Measurements from ENCODE around the gene SLC12A6.

Gene SLC12A6

DNA sequence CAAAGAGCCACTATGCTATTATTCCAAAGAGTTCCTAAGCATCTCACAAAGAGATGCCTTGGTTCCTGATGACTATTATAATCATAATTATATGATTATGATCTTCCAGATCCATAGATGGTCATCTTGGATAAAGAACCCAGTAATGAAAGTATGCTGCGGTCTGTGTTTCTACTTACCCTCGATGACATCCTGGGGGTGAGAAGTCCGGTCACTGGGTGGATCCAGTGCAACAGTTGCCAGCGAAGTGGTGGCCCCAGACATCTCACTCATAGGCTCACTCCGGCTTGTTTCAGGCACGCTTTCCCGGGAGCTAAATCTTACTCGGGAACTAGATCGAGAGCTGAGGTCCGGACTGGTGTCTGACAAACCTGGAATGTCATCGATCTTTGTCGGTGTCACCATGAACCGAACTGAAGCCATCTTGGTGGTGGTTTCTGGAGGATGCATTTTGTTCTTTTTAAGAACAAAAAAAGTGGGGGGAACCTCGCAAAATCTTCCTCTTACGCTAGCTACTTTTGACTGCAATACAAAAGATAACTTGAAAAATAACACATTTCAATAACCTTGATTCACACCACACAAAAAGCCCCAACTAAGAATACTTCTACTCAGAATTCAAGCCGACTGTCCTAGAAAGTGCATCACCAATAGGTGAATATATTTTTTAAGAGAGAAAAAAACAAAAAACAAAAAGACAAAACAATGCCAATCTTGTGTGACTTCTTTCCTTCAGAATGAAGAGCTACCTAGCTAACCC, 1.2 kb downstream of the SLC12A6 start:
- peak overlapping the region; percentile 79 for H3K4me3 ChIP-seq (ENCODE audit: low read depth, low read length)
- no peaks in the 10 kb centered on the region for H3K9me3 ChIP-seq (ENCODE audit: control insufficient read depth, insufficient read depth, low read length)
- no peaks in the 10 kb centered on the region for H3K27me3 ChIP-seq (ENCODE audit: control insufficient read depth, insufficient read depth, low read length)
- peaks cover 2% of the 10 kb centered on the region for H3K4me1 ChIP-seq (ENCODE audit: control insufficient read depth, insufficient read depth, low read length)
- peaks cover 1% of the 10 kb centered on the region for H3K36me3 ChIP-seq (ENCODE audit: control insufficient read depth, insufficient read depth, low read length)
- no peak overlapping the region for H3K9ac ChIP-seq (ENCODE audit: low read depth, low read length)

DNA sequence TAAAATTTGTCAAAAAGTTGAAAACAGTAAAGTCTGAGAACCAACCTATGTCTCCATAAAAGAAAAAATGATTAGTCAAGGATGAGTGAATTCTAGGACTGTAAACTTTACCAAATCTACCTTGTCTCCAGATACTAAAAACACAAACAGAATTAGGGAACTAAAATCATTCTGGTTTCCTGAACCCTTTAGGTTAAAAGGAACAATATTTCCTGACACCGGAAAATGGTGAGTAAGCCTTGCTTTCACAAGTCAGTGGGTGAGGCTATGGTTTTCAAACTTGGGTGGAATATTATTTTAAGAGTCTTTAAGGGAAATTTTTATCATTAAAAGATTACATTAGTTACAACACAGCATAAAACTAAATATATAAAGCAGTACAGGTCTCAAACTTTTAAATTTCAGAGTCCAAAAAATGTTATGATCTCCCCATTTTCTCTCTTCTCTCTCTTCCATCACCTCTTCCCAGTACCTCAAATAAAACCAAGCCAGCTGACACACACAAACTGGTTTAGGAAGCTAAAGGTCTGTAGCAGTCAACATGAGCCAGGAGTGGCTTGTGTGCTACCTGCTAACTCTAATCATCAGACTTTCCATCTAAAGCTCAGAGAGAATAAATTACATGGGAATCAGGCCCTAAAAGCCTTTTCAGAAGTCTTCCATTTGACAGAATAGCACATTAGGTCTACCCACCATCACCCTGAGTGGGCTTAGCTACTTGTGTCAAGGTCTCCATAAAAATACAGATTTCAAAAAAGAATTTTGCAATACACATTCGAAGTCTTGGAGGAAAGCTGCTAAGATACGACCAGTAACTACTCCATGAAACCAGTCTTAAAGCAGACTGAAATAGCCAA, 2.2 kb downstream of the SLC12A6 start:
- H3K9ac ChIP-seq (ENCODE audit: low read depth, low read length) = no peak overlapping the region
- H3K27me3 ChIP-seq (ENCODE audit: control insufficient read depth, insufficient read depth, low read length) = no peaks in the 10 kb centered on the region
- H3K9me3 ChIP-seq (ENCODE audit: control insufficient read depth, insufficient read depth, low read length) = no peaks in the 10 kb centered on the region
- no peak overlapping the region for H3K4me3 ChIP-seq (ENCODE audit: low read depth, low read length)
- H3K36me3 ChIP-seq (ENCODE audit: control insufficient read depth, insufficient read depth, low read length) = no peaks in the 10 kb centered on the region
- H3K4me1 ChIP-seq (ENCODE audit: control insufficient read depth, insufficient read depth, low read length) = peaks cover 2% of the 10 kb centered on the region

DNA sequence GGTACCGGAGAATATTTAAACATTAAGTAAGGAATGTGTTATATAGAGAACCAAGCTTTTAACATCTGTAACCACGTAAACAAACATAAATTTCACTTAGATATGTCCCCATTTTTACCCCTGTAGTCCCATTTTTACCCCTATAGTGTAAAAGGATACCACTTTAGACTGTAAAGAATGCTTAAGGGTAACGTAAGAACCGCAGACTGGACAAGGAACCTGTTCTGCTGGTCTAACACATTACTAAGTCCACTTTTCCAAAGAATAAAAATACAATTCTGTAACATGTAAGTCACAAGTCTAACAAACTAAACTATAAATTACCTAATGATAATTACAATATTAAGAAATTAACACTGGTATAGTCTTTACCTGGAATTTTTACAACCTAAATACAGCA, 2.9 kb downstream of the SLC12A6 start:
- no peaks in the 10 kb centered on the region for H3K36me3 ChIP-seq (ENCODE audit: control insufficient read depth, insufficient read depth, low read length)
- peaks cover 2% of the 10 kb centered on the region for H3K4me1 ChIP-seq (ENCODE audit: control insufficient read depth, insufficient read depth, low read length)
- no peak overlapping the region for H3K9ac ChIP-seq (ENCODE audit: low read depth, low read length)
- no peak overlapping the region for H3K4me3 ChIP-seq (ENCODE audit: low read depth, low read length)
- H3K27me3 ChIP-seq (ENCODE audit: control insufficient read depth, insufficient read depth, low read length) = no peaks in the 10 kb centered on the region
- no peaks in the 10 kb centered on the region for H3K9me3 ChIP-seq (ENCODE audit: control insufficient read depth, insufficient read depth, low read length)

DNA sequence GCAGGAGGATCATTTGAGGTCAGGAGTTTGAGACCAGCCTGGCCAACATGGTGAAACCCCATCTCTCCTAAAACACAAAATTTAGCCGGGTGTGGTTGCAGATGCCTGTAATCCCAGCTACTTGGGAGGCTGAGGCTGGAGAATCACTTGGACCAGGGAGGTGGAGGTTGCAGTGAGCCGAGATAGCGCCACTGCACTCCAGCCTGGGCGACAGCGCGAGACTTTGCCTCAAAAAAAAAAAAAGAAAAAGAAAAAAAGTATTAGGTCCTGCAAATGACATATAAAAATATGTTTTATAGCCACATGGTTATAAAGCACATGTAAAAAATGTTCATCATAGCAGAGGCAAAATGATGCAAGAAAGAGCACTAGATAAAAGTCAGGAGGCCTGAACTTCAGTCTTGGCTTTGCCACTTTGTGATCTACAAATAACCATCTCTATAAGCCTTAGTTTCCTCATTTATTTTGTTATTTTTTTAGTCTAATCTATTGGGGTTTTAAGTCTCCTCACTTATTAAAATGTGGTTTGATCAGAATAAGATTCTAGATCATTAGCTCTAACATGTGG, 4.9 kb downstream of the SLC12A6 start:
- Histone ChIP-seq H3K9me3 (ENCODE audit: control insufficient read depth, insufficient read depth, low read length) (no peaks in the 10 kb centered on the region), H3K9ac (ENCODE audit: low read depth, low read length) (no peak overlapping the region), H3K4me3 (ENCODE audit: low read depth, low read length) (no peak overlapping the region), H3K36me3 (ENCODE audit: control insufficient read depth, insufficient read depth, low read length) (no peaks in the 10 kb centered on the region), H3K27me3 (ENCODE audit: control insufficient read depth, insufficient read depth, low read length) (no peaks in the 10 kb centered on the region), H3K4me1 (ENCODE audit: control insufficient read depth, insufficient read depth, low read length) (peaks cover 2% of the 10 kb centered on the region)

DNA sequence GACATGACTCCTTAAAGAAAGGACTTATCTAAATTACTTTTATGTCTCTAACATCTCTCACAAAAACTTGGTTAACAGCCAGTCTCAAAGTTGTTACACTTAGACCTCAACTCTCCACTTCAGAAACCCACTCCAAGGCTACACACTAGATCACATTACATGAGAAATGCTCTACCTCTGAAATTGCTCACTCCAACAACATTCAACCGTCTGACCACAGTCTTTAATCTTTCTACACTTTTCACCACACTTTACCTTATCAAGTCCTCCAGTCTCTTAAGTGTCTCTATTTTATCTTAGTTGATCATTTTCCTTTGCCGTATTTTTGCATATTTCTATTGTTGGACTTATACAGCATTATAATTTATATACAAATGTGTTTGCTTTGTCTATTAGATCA, 5.8 kb downstream of the SLC12A6 start:
- H3K4me1 ChIP-seq (ENCODE audit: control insufficient read depth, insufficient read depth, low read length) = no peaks in the 10 kb centered on the region
- no peaks in the 10 kb centered on the region for H3K9me3 ChIP-seq (ENCODE audit: control insufficient read depth, insufficient read depth, low read length)
- H3K36me3 ChIP-seq (ENCODE audit: control insufficient read depth, insufficient read depth, low read length) = no peaks in the 10 kb centered on the region
- H3K9ac ChIP-seq (ENCODE audit: low read depth, low read length) = no peak overlapping the region
- H3K4me3 ChIP-seq (ENCODE audit: low read depth, low read length) = no peak overlapping the region
- no peaks in the 10 kb centered on the region for H3K27me3 ChIP-seq (ENCODE audit: control insufficient read depth, insufficient read depth, low read length)

DNA sequence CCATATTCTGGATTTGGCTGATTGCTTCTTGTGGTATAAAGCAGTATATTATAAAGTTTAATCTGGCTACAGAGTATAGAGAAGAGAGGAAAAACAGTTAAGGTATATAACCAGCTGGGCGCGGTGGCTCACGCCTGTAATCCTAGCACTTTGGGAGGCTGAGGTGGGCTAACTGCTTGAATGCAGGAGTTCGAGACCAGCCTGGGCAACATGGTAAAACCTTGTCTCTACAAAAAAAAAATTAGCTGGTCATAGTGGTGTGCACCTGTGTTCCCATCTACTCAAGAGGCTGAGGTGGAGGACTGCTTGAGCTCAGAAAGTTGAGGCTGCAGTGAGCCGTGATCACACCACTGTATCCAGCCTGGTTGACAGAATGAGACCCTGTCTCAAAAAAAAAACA, 7.3 kb downstream of the SLC12A6 start:
- no peaks in the 10 kb centered on the region for H3K4me1 ChIP-seq (ENCODE audit: control insufficient read depth, insufficient read depth, low read length)
- H3K4me3 ChIP-seq (ENCODE audit: low read depth, low read length) = no peak overlapping the region
- no peak overlapping the region for H3K9ac ChIP-seq (ENCODE audit: low read depth, low read length)
- H3K9me3 ChIP-seq (ENCODE audit: control insufficient read depth, insufficient read depth, low read length) = no peaks in the 10 kb centered on the region
- no peaks in the 10 kb centered on the region for H3K36me3 ChIP-seq (ENCODE audit: control insufficient read depth, insufficient read depth, low read length)
- H3K27me3 ChIP-seq (ENCODE audit: control insufficient read depth, insufficient read depth, low read length) = no peaks in the 10 kb centered on the region

DNA sequence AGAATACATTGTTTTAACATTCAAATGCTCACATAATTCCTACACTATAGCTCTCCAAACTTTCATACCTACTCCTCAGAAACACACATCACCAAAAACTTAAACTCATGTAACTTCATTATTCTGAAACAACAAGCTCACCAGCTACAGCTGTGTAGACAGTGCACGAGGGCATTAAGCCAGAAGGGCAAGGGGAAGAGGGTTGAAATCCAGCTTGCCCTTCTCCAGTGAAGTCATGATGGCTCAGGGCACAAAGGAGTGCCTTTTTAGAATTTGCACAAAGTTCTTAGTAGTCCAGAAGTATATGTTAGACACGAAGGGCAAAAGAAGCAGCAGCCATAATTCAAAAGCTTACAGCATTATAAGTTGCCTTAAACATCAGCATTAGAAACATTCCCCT, 8.6 kb downstream of the SLC12A6 start:
- no peaks in the 10 kb centered on the region for H3K27me3 ChIP-seq (ENCODE audit: control insufficient read depth, insufficient read depth, low read length)
- no peaks in the 10 kb centered on the region for H3K36me3 ChIP-seq (ENCODE audit: control insufficient read depth, insufficient read depth, low read length)
- H3K4me3 ChIP-seq (ENCODE audit: low read depth, low read length) = no peak overlapping the region
- no peak overlapping the region for H3K9ac ChIP-seq (ENCODE audit: low read depth, low read length)
- H3K9me3 ChIP-seq (ENCODE audit: control insufficient read depth, insufficient read depth, low read length) = no peaks in the 10 kb centered on the region
- no peaks in the 10 kb centered on the region for H3K4me1 ChIP-seq (ENCODE audit: control insufficient read depth, insufficient read depth, low read length)

DNA sequence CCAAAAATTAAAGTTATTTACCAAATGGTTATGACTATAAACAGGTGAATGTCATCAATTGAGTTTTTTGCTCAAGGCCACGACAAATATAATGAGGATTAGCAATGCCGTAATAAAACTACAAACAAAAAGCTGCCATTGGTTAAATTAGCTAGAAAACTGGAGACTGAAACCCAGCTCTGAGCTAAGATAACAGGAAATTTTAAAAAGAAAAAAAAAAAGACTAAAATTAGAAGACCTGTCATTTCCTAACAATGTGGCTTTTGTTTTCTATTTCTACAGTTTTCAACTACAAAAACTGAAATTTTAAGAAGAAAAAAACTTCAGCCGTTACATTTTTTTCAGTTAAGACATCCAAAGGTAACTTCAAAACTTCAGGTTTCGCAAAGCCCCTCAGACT, 9.7 kb downstream of the SLC12A6 start:
- Histone ChIP-seq H3K27me3 (ENCODE audit: control insufficient read depth, insufficient read depth, low read length) (no peaks in the 10 kb centered on the region), H3K36me3 (ENCODE audit: control insufficient read depth, insufficient read depth, low read length) (no peaks in the 10 kb centered on the region), H3K9me3 (ENCODE audit: control insufficient read depth, insufficient read depth, low read length) (no peaks in the 10 kb centered on the region), H3K9ac (ENCODE audit: low read depth, low read length) (no peak overlapping the region), H3K4me3 (ENCODE audit: low read depth, low read length) (no peak overlapping the region), H3K4me1 (ENCODE audit: control insufficient read depth, insufficient read depth, low read length) (no peaks in the 10 kb centered on the region)

DNA sequence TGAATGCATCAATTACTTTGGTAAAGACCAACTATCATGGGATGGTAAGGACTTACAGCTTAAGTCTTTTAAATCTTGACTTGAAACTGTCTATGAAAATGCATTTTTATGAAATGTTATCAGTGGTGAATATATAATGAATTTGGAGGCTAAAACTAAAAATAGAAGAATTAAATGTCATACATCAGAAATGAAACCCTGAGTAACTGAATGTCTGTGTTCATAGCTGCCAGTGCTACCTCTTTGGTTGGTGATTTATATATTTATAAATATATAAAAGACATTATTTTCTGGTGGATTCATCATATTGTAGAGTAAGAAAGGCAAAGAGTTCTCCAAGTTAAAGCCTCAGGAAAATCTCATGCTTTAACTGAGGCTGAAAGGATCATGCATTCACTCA, 12.2 kb downstream of the SLC12A6 start:
- Histone ChIP-seq H3K27me3 (ENCODE audit: control insufficient read depth, insufficient read depth, low read length) (no peaks in the 10 kb centered on the region), H3K4me1 (ENCODE audit: control insufficient read depth, insufficient read depth, low read length) (no peaks in the 10 kb centered on the region), H3K4me3 (ENCODE audit: low read depth, low read length) (no peak overlapping the region), H3K36me3 (ENCODE audit: control insufficient read depth, insufficient read depth, low read length) (no peaks in the 10 kb centered on the region), H3K9ac (ENCODE audit: low read depth, low read length) (no peak overlapping the region), H3K9me3 (ENCODE audit: control insufficient read depth, insufficient read depth, low read length) (no peaks in the 10 kb centered on the region)

DNA sequence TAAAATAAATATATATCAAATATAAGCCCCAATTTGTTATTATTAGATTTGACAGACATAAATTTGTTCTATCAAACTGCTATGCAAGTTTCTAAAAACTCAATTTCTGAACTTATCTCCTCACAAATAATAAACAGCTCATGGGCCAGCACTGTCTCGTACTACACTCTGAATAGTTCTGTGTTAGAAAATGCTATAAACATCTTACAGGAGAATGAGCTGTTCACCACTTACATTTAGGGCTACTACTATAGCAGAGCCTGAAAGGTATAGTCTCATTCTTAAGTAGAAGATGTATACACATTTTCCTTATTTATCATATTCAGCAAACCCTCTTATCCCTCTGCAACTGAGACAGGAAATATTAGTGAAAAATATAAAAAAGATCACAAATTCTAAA, 12.6 kb downstream of the SLC12A6 start:
- Histone ChIP-seq H3K36me3 (ENCODE audit: control insufficient read depth, insufficient read depth, low read length) (no peaks in the 10 kb centered on the region), H3K4me3 (ENCODE audit: low read depth, low read length) (no peak overlapping the region), H3K9me3 (ENCODE audit: control insufficient read depth, insufficient read depth, low read length) (no peaks in the 10 kb centered on the region), H3K27me3 (ENCODE audit: control insufficient read depth, insufficient read depth, low read length) (no peaks in the 10 kb centered on the region), H3K9ac (ENCODE audit: low read depth, low read length) (no peak overlapping the region), H3K4me1 (ENCODE audit: control insufficient read depth, insufficient read depth, low read length) (no peaks in the 10 kb centered on the region)

DNA sequence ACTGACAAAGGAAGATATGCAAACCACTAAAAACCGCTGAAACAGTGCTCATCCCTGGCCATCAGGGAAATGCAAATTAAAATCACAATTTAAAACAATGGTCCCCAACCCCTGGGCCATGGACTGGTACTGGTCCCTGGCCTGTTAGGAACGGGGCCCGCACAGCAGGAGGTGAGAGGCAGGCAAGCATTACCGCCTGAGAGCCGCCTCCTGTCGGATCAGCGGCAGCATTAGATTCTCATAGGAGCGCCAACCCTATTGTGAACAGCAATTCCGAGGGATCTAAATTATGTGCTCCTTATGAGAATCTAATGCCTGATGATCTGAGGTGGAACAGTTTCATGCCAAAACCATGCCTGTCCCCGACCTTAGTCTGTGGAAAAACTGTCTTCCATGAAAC, 14.4 kb downstream of the SLC12A6 start:
- no peaks in the 10 kb centered on the region for H3K36me3 ChIP-seq (ENCODE audit: control insufficient read depth, insufficient read depth, low read length)
- H3K4me3 ChIP-seq (ENCODE audit: low read depth, low read length) = no peak overlapping the region
- H3K4me1 ChIP-seq (ENCODE audit: control insufficient read depth, insufficient read depth, low read length) = no peaks in the 10 kb centered on the region
- H3K27me3 ChIP-seq (ENCODE audit: control insufficient read depth, insufficient read depth, low read length) = no peaks in the 10 kb centered on the region
- no peaks in the 10 kb centered on the region for H3K9me3 ChIP-seq (ENCODE audit: control insufficient read depth, insufficient read depth, low read length)
- no peak overlapping the region for H3K9ac ChIP-seq (ENCODE audit: low read depth, low read length)
